Calu3 (cell line): ENCODE measurements around the gene ETNK2. TPM values are rescaled to one million over a fixed set of nuclear protein-coding genes. Genes with fewer than 3 reads are reported as not detected.
A peak's percentile ranks its signal among the peaks of the same experiment; 100 is the strongest.

Experiments used
- BruUV-seq: library from RNA; stranded (reverse); fragments of 400-500 nt; replicated peaks from 2 replicates; lab custom pipeline; 2021; lab: Mats Ljungman, UMichigan
- CTCF ChIA-PET: fragments of 300-600 bp; sonication (Branson Sonifier 250); formaldehyde crosslinking; loops from one replicate; lab custom pipeline; 2022; ENCODE audit warnings: antibody characterized with exemption; lab: Charles Lee
- DNase-seq: peaks from one replicate; pipeline ENCODE4 v3.0.0; 2022
- H3K27ac Mint-ChIP-seq: one replicate; pipeline ENCODE4 v1.8.0; 2022; ENCODE audit warnings: mixed read lengths; ENCODE audit not compliant: unreplicated experiment
- H3K27me3 Mint-ChIP-seq: one replicate; pipeline ENCODE4 v1.8.0; 2022; ENCODE audit warnings: mixed read lengths; ENCODE audit not compliant: unreplicated experiment
- H3K36me3 Mint-ChIP-seq: one replicate; pipeline ENCODE4 v1.8.0; 2022; ENCODE audit warnings: mild to moderate bottlenecking, moderate library complexity, mixed read lengths; ENCODE audit not compliant: insufficient read depth, unreplicated experiment
- H3K4me1 Mint-ChIP-seq: one replicate; pipeline ENCODE4 v1.8.0; 2022; ENCODE audit warnings: mild to moderate bottlenecking, low read depth, mixed read lengths; ENCODE audit not compliant: unreplicated experiment
- H3K4me3 Mint-ChIP-seq: one replicate; pipeline ENCODE4 v1.8.0; 2022; ENCODE audit warnings: mild to moderate bottlenecking, low read depth, moderate library complexity, mixed read lengths; ENCODE audit not compliant: unreplicated experiment
- H3K9me3 Mint-ChIP-seq: one replicate; pipeline ENCODE4 v1.8.0; 2022; ENCODE audit warnings: low read depth, mixed read lengths; ENCODE audit not compliant: unreplicated experiment
- intact Hi-C: fragments of 100-400 bp; cut with micrococcal nuclease; formaldehyde crosslinking; loops from one replicate; pipeline ENCODE4 v1.10.0; 2022; ENCODE audit not compliant: unreplicated experiment
- total RNA-seq: library from RNA; stranded (reverse); gene quantifications from 2 replicates; pipeline ENCODE4 v1.2.3, GENCODE V29; 2022
- TF ChIP-seq, protein P1 (sequence below): fragments of 200-600 bp; IDR thresholded peaks from one replicate; pipeline ENCODE4 v1.8.0; 2022; ENCODE audit warnings: antibody characterized with exemption; ENCODE audit not compliant: unreplicated experiment

The ETNK2 gene
- total RNA-seq, 1 experiment from 2014 or later, result 5.0 TPM

- DNase-seq, result no peak
- CTCF ChIA-PET, result interaction anchor here (1.1 kb wide), 2 partner anchors 18 to 20 kb away, joined by 3 to 4 read pairs; no protein-coding TSS in a partner anchor
- intact Hi-C loops, result no loop called here
- H3K27me3 Mint-ChIP-seq, result peaks cover 46% of the 10 kb centered on the region
- no peaks in the 10 kb centered on the region for H3K9me3 Mint-ChIP-seq
- TF ChIP-seq, protein P1, sequence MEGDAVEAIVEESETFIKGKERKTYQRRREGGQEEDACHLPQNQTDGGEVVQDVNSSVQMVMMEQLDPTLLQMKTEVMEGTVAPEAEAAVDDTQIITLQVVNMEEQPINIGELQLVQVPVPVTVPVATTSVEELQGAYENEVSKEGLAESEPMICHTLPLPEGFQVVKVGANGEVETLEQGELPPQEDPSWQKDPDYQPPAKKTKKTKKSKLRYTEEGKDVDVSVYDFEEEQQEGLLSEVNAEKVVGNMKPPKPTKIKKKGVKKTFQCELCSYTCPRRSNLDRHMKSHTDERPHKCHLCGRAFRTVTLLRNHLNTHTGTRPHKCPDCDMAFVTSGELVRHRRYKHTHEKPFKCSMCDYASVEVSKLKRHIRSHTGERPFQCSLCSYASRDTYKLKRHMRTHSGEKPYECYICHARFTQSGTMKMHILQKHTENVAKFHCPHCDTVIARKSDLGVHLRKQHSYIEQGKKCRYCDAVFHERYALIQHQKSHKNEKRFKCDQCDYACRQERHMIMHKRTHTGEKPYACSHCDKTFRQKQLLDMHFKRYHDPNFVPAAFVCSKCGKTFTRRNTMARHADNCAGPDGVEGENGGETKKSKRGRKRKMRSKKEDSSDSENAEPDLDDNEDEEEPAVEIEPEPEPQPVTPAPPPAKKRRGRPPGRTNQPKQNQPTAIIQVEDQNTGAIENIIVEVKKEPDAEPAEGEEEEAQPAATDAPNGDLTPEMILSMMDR, result no peak
- no peak overlapping the region for H3K27ac Mint-ChIP-seq
- BruUV-seq, result no TSS peak
- H3K4me1 Mint-ChIP-seq, result no peaks in the 10 kb centered on the region
- H3K36me3 Mint-ChIP-seq, result peaks cover 17% of the 10 kb centered on the region
- peak overlapping the region; percentile 68 for H3K4me3 Mint-ChIP-seq
Observed at GRCh38 chr1:204149635-204150565, 1.9 kb downstream of the ETNK2 start.

GRCh38 chr1:204149107-204149506 lies 2.7 kb downstream of the ETNK2 start:
- no TSS peak for BruUV-seq
- Mint-ChIP-seq H3K4me3 (no peak overlapping the region), H3K27ac (no peak overlapping the region), H3K27me3 (peaks cover 46% of the 10 kb centered on the region), H3K36me3 (peaks cover 17% of the 10 kb centered on the region), H3K4me1 (no peaks in the 10 kb centered on the region), H3K9me3 (no peaks in the 10 kb centered on the region)
- TF ChIP-seq, protein P1, result no peak
- CTCF ChIA-PET, result no interaction called here
- no peak for DNase-seq
- intact Hi-C loops, result no loop called here

GRCh38 chr1:204147406-204148383 lies 4.1 kb downstream of the ETNK2 start:
- Mint-ChIP-seq H3K27me3 (peaks cover 43% of the 10 kb centered on the region), H3K27ac (no peak overlapping the region), H3K4me1 (no peaks in the 10 kb centered on the region), H3K4me3 (no peak overlapping the region), H3K36me3 (peaks cover 13% of the 10 kb centered on the region), H3K9me3 (no peaks in the 10 kb centered on the region)
- TF ChIP-seq, protein P1, result no peak
- no peak for DNase-seq
- BruUV-seq, result no TSS peak
- CTCF ChIA-PET, result interaction anchor here (0.7 kb wide), 1 partner anchor 37 kb away, joined by 3 read pairs; no protein-coding TSS in a partner anchor
- intact Hi-C loops, result no loop called here

DNA sequence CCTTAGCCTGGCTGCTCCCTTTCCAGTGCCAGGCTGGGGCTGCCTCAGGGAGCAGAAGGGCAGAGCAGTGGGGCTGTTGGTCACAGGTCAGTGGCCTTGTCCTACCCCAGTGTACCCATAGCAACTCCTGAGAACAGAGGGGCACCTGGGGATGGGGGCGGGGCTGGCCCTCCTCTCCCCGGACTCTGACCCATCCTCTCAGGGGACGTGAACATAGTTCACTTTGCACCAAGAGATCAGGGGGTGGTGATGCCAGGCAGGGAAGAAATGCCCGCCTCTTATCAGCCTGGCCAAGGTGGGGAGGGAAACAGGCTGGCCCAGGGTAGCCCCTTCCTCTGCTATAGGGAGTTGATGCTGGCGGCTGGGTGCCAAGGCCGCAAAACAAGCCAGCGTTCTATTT lies 4.9 kb downstream of the ETNK2 start:
- no peaks in the 10 kb centered on the region for H3K4me1 Mint-ChIP-seq
- H3K36me3 Mint-ChIP-seq, result peaks cover 6% of the 10 kb centered on the region
- DNase-seq, result no peak
- H3K4me3 Mint-ChIP-seq, result no peak overlapping the region
- H3K27ac Mint-ChIP-seq, result no peak overlapping the region
- CTCF ChIA-PET, result no interaction called here
- H3K9me3 Mint-ChIP-seq, result no peaks in the 10 kb centered on the region
- intact Hi-C loops, result no loop called here
- BruUV-seq, result no TSS peak
- TF ChIP-seq, protein P1, result no peak
- H3K27me3 Mint-ChIP-seq, result peaks cover 50% of the 10 kb centered on the region
